OCI-LY7 (cell line): ENCODE measurements around the gene LRRTM1. TPM values are rescaled to one million over a fixed set of nuclear protein-coding genes. Genes with fewer than 3 reads are reported as not detected.

Experiments
- BruUV-seq: library from RNA; stranded (reverse); fragments of 400-500 nt; replicated peaks from 2 replicates; lab custom pipeline; 2021; lab: Mats Ljungman, UMichigan
- CTCF ChIA-PET: fragments of 300-600 bp; sonication (Branson Sonifier 250); formaldehyde crosslinking; loops from one replicate; lab custom pipeline; 2022; ENCODE audit warnings: antibody characterized with exemption; ENCODE audit not compliant: unreplicated experiment; lab: Charles Lee
- POLR2A ChIA-PET: fragments of 300-600 bp; sonication (Branson Sonifier 250); formaldehyde crosslinking; loops from one replicate; lab custom pipeline; 2022; ENCODE audit warnings: antibody characterized with exemption; lab: Charles Lee
- DNase-seq: peaks from one replicate; pipeline ENCODE4 v3.0.0-alpha.2; 2015; ENCODE audit warnings: low spot score
- H2AFZ ChIP-seq: fragments of 200-600 bp; sonication (generic), shearing (Covaris generic); 2 replicates; pipeline ENCODE4 v1.6.1; 2014; ENCODE audit warnings: mild to moderate bottlenecking, antibody characterized with exemption, low read length, moderate library complexity
- H3K27ac ChIP-seq: fragments of 200-600 bp; sonication (generic); 2 replicates; pipeline ENCODE4 v1.5.1; 2014; ENCODE audit warnings: mixed run types, low read depth, mild to moderate bottlenecking, moderate library complexity, low read length, inconsistent platforms; ENCODE audit not compliant: poor library complexity, severe bottlenecking
- H3K36me3 ChIP-seq: fragments of 200-600 bp; sonication (generic); 2 replicates; pipeline ENCODE4 v1.6.1; 2014; ENCODE audit warnings: mild to moderate bottlenecking, antibody characterized with exemption, low read length, moderate library complexity, mixed read lengths; ENCODE audit not compliant: insufficient read depth
- H3K4me1 ChIP-seq: fragments of 200-600 bp; sonication (generic); 2 replicates; pipeline ENCODE4 v1.5.1; 2014; ENCODE audit warnings: mild to moderate bottlenecking, low read length; ENCODE audit not compliant: insufficient read depth, poor library complexity, severe bottlenecking
- H3K4me2 ChIP-seq: fragments of 200-600 bp; sonication (generic); 2 replicates; pipeline ENCODE4 v1.6.1; 2014; ENCODE audit warnings: mild to moderate bottlenecking, low read length
- H3K4me3 ChIP-seq: fragments of 200-600 bp; sonication (generic); 2 replicates; pipeline ENCODE4 v1.5.1; 2014; ENCODE audit warnings: mild to moderate bottlenecking, low read depth, low read length; ENCODE audit not compliant: poor library complexity, severe bottlenecking
- H3K79me2 ChIP-seq: fragments of 200-600 bp; sonication (generic); 2 replicates; pipeline ENCODE4 v1.6.1; 2016; ENCODE audit warnings: low read depth, mild to moderate bottlenecking, low read length, moderate library complexity, mixed read lengths; ENCODE audit not compliant: insufficient read depth
- H3K9me2 ChIP-seq: fragments of 200-600 bp; sonication (generic); 2 replicates; pipeline ENCODE4 v1.6.1; 2016; ENCODE audit warnings: mild to moderate bottlenecking, low read length, mixed read lengths; ENCODE audit not compliant: insufficient read depth
- H3K9me3 ChIP-seq: fragments of 200-600 bp; sonication (generic); 2 replicates; pipeline ENCODE4 v1.6.1; 2014; ENCODE audit warnings: mild to moderate bottlenecking, mixed run types, low read length, mixed read lengths
- H4K20me1 ChIP-seq: fragments of 200-600 bp; sonication (generic); 2 replicates; pipeline ENCODE4 v1.6.1; 2014; ENCODE audit warnings: mild to moderate bottlenecking, antibody characterized with exemption, low read length, moderate library complexity, mixed read lengths; ENCODE audit not compliant: insufficient read depth
- EZH2phosphoT487 ChIP-seq: fragments of 200-600 bp; sonication (generic); IDR thresholded peaks from 2 replicates; pipeline ENCODE4 v1.6.1; 2018; ENCODE audit warnings: low read depth, borderline replicate concordance, mild to moderate bottlenecking, mixed run types, antibody characterized with exemption, low read length, moderate library complexity, mixed read lengths
- intact Hi-C: fragments of 100-400 bp; cut with micrococcal nuclease; formaldehyde crosslinking; loops from one replicate; pipeline ENCODE4 v1.10.0; 2022; ENCODE audit not compliant: unreplicated experiment
- total RNA-seq, 2 experiments: library from RNA; depleted of rRNA in 1 of 2; stranded (reverse); fragments of >200 nt in 1 of 2; shearing (Covaris generic) in 1 of 2; gene quantifications; 2 replicates each; pipeline ENCODE4 v1.2.3, GENCODE V29; 2014 to 2022
- TF ChIP-seq, protein P1 (sequence below): fragments of 200-600 bp; sonication (generic); conservative IDR thresholded peaks from 2 replicates; pipeline ENCODE4 v1.5.1; 2014; ENCODE audit warnings: mild to moderate bottlenecking, antibody characterized with exemption, low read length, moderate library complexity, mixed read lengths

LRRTM1 gene
- total RNA-seq, 2 experiments from 2014 or later, result not detected

DNA sequence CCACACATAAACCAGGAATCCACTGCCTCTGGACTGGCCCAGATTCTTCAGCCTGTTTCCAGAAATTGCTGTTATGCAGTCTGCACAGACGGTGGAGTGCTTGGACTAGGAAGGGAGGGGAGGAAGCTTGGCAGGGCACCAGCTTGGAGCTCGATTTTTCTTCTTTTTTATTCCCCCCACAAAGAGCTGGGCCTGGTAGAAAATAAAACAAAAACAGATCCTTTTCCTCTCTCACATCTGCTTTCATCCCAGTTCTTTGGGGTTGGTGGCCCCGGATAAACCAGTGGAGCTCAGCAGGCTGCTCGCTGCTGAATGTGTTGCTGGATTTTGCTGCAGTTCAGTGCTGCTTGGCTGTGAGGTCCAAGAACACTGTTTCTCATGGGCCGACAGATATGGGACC, 16.0 kb downstream of the LRRTM1 start:
- no peak overlapping the region for H3K4me2 ChIP-seq
- ChIA-PET POLR2A (no interaction called here), CTCF (no interaction called here)
- H3K79me2 ChIP-seq, result no peaks in the 10 kb centered on the region
- H3K4me3 ChIP-seq, result no peak overlapping the region
- no peak overlapping the region for H3K27ac ChIP-seq
- intact Hi-C loops, result no loop called here
- no TSS peak for BruUV-seq
- no peak overlapping the region for H2AFZ ChIP-seq
- TF ChIP-seq, protein P1, sequence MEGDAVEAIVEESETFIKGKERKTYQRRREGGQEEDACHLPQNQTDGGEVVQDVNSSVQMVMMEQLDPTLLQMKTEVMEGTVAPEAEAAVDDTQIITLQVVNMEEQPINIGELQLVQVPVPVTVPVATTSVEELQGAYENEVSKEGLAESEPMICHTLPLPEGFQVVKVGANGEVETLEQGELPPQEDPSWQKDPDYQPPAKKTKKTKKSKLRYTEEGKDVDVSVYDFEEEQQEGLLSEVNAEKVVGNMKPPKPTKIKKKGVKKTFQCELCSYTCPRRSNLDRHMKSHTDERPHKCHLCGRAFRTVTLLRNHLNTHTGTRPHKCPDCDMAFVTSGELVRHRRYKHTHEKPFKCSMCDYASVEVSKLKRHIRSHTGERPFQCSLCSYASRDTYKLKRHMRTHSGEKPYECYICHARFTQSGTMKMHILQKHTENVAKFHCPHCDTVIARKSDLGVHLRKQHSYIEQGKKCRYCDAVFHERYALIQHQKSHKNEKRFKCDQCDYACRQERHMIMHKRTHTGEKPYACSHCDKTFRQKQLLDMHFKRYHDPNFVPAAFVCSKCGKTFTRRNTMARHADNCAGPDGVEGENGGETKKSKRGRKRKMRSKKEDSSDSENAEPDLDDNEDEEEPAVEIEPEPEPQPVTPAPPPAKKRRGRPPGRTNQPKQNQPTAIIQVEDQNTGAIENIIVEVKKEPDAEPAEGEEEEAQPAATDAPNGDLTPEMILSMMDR, result no peak
- TF ChIP-seq EZH2phosphoT487, result no peak
- H3K9me3 ChIP-seq, result no peaks in the 10 kb centered on the region
- H3K4me1 ChIP-seq, result no peaks in the 10 kb centered on the region
- H3K36me3 ChIP-seq, result no peaks in the 10 kb centered on the region
- H4K20me1 ChIP-seq, result no peaks in the 10 kb centered on the region
- H3K9me2 ChIP-seq, result no peaks in the 10 kb centered on the region
- no peak for DNase-seq

DNA sequence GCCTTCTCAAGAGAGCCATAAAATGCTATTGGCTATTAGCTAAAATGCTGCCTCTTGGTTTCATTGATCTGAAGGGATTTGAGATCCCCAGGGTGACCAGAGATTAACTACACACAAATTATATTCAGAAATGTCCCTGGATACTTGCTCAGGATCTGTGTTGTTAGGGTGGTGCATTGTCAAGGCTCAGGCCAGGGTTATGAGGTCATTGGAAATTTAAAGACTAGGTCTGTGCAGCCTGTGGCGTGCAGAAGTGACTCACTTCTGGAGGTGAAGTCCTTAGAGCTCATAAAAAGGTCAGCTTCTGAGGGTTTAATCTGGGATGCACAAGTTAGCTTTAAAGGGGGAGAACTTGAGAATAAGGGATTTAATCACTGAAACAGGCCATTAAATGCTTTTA, 23.5 kb downstream of the LRRTM1 start:
- Histone ChIP-seq H3K9me2 (no peaks in the 10 kb centered on the region), H3K4me2 (no peak overlapping the region), H3K4me3 (no peak overlapping the region), H3K9me3 (no peaks in the 10 kb centered on the region), H4K20me1 (no peaks in the 10 kb centered on the region), H3K79me2 (no peaks in the 10 kb centered on the region), H2AFZ (no peak overlapping the region), H3K27ac (no peak overlapping the region), H3K36me3 (no peaks in the 10 kb centered on the region), H3K4me1 (no peaks in the 10 kb centered on the region)
- TF ChIP-seq, protein P1, result no peak
- no peak for TF ChIP-seq EZH2phosphoT487
- ChIA-PET POLR2A (no interaction called here), CTCF (no interaction called here)
- BruUV-seq, result no TSS peak
- intact Hi-C loops, result no loop called here
- DNase-seq, result no peak

DNA sequence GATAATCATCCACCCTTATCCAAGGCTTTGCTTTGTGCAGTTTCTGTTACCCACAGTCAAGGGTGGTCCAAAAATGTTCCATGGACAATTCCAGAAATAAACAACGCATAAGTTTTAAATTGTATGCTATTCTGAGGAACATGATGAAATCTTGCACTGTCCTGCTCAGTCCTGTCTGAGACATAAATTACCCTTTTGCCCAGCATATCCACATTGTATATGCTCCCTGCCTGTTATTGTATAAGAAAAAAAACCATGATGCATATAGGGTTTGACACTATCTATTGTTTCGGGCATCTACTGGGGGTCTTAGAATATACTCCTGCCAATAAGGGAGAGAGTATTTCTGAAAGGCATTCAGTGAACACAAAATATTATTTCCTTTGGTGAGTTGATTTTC, 24.0 kb downstream of the LRRTM1 start:
- intact Hi-C loops, result no loop called here
- TF ChIP-seq EZH2phosphoT487, result no peak
- TF ChIP-seq, protein P1, result no peak
- Histone ChIP-seq H3K36me3 (no peaks in the 10 kb centered on the region), H3K4me3 (no peak overlapping the region), H3K4me2 (no peak overlapping the region), H2AFZ (no peak overlapping the region), H3K27ac (no peak overlapping the region), H4K20me1 (no peaks in the 10 kb centered on the region), H3K9me3 (no peaks in the 10 kb centered on the region), H3K9me2 (no peaks in the 10 kb centered on the region), H3K4me1 (no peaks in the 10 kb centered on the region), H3K79me2 (no peaks in the 10 kb centered on the region)
- DNase-seq, result no peak
- ChIA-PET POLR2A (no interaction called here), CTCF (no interaction called here)
- no TSS peak for BruUV-seq
